TTC549 (cell line): ENCODE data around the gene SLC4A11.
"Not testable (repeated sequence)": the region's sequence is repeated elsewhere in the genome, so short reads cannot be mapped to it uniquely, and the experiment has no call there.

Experiments
- FAIRE-seq: peaks from 2 replicates; lab custom pipeline; 2012; peaks lifted over from hg19 to GRCh38; lab: Jason Lieb, UNC

SLC4A11 gene

DNA sequence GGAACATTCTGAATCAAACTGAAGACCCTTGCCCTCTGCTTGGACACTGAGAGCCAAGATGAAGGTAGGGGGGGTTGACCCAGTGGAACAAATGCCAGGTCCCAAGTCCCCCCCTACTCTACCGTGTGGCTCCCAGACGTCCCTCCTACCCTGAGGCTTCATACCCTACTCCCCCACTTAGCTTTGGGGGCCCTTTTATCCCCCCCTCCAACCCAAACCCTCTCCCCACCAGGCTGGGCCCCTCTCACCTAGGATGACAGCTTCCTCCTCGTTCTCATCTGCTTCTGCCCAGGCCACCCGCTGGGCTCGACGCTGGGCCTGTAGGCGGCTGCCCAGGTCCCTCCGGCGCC, 36.0 kb downstream of the SLC4A11 start:
- FAIRE-seq = no peak

DNA sequence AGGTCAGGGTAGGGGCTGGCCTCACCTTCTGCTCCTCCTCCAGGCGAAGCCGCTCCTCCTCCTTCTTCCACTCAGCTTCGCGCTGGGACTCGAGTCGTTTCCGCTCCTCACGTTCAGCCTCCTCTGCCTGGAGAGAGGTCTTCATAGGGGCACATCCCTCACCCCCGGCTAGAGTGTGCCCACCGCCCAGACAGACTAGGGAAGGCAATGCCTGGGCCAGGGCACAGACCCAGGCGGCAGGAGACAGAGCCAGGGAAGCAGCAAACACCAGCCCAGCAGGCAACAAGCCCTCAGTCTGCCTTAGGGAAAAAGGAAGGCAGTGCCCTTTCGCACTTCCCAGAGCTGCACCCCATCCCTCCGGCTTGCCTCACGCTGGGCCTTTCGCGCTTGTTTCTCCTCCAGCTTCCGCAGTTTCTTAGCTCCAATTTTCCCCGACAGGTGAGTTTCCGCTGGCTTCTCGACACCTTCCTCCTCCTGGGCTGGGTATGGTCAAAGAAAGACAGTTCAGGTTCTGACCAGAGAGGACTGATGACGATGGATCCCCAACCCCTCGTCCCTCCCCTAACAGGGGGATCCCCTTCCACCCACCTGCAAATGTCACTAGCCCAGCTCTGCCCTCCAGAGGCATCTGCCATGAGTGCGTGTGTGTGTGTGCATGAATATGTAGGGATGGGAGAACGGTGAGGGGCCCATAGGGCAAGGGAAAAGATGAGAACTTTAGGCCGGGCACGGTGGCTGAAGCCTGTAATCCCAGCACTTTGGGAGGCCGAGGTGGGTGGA, 38.8 kb downstream of the SLC4A11 start:
- no peak for FAIRE-seq

DNA sequence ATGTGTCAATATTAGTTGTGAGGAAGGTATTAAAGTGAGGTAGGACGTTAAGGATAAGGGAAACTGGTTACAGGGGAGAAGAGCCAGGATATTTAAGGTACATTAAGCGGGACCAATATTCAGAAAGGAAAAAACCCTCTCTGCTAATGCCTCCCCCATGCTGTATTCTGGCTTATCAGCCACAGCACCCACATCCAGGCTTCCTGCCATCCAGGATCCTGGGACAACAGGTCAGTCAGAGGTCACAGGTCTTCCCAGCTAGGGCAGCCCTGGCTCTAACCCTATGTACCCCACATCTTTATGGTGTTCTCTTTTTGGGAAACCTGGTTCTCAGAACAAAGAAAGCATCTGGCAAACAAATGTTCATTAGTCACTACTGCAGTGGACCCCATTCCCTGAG, 39.8 kb downstream of the SLC4A11 start:
- no peak for FAIRE-seq

DNA sequence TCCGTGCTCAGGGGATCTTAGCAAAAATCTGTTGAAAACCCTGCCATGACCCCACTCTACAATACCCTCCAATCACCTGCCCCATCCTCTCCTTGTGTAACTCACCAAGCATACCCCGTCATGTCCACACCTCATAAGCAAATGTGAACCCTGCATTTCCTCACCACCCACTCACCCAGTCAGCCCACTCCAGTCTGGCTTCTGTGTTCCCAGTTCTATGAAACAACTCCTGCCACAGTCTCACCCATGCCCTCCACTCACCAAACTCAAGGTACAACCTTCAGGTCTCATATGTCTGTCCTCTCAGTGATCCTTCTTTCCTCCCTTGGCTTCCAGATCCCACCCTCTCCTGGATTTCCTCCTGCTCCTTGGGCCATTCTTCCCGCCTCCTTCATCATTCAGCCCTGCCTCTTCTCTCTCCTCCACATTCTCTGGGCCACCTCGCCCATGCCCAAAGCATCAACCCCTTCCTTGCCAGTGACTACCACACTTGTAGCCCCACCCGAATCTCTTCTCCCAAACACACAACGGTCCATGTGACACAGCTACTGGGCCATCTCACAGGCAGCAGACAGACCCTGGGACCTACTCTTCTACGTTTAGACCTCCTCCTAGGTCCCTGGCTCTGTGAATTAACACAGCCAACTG, 43.3 kb downstream of the SLC4A11 start:
- no peak for FAIRE-seq

DNA sequence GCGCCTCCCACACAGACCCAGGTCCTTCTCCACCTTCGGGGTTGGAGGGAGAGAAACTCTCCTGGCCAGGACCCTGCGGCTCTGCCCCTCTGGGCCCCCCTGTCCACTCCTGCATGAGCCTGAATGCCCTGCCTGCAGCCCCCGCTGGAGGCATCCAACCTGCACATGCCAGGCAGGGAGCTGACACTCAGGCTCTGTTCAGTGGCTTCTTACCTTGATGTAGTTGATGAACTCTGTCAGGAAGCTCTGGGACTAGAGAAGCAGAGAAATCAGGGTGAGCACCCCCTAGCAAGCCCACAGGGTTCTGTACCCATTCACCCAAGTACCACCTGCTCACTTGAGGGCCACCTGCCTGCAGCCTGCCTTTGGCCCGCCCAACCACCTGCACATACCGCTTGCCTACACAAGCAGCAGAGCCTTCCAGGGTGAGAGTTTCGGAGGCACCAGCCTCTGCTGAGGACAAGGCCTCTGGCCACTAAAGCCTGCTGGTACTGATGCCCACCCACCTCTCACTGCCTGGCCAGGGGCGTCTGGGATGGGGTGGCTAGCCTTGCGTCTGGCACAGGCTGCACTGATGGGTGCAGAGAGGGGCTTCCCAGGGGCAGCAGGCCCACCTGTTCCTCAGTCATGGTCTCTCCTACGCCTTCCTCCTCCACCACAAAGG, 44.2 kb downstream of the SLC4A11 start:
- FAIRE-seq = no peak

DNA sequence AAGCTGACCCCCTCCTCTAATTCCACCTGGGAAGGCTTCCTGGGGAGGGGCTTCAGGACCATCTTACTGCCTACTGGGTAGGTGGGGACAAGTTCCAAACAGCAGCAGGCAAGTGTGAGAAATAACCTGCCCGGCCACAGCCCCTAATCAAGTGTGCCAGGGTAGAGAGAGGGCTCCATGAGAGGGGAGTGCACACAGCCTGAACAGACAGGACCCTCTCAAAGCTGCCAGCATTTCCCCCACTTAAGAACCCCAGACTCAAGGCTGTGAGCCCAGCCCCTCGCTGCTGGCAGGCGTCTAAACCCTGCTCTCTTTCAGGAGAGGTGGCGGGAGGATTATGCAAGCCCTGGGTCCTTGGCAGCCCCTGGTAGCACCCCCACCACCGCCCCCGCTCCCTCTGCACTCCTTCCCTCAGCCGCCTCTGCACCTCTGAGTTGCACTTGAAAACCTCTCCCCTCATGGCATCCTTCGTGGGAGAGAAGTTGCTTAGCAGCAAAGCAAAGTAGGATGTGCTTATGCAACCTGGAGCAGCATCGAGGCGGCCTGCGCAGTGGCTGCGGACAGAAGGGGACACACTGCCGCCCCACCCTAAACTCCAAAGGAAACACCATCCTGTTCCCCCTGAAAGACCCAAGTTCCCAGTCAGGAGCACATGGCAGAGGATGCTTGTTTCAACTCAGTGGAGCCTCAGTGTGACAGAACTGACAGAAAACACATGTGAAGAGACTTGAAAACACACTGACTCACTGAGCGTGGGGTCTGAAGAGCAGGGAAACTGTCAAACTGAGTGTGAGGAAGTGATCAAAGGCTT, 45.0 kb downstream of the SLC4A11 start:
- no peak for FAIRE-seq

DNA sequence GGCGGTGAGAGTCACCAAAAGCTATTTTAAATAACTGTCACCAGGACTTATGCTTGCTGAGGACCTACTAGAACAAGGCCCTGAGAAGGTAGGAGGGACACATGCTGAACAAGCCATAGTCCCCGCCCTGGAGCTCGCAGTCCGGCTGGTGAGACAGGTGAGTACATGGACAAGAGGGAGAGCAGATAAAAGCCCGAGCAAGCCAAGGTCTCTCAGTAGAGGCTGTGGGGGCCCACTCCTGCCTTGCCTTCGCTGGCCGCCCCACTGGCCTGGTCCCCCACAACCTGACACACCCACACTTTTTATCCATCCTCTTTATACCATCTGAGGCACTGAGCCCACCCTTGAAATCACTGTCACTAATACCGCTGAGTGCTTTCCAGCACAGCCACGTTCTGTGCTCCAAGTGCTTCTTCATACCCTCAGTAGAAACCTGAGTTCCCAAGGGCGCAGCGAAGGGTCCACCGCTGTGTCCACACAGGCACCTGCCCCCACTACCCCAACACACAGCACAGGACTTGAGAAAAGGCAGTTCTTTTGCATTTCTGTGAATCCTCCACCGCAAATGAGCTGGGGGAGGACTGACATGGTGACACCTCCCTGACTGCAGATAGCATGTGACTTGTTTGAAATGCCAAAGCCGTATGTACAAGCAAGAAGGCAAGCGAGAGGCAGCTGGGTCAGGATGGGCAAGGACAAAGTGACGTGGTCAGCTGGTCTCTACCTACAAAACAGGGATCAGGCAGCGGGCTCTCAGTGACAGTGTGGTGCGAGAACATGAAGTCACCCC, 46.6 kb downstream of the SLC4A11 start:
- no peak for FAIRE-seq

DNA sequence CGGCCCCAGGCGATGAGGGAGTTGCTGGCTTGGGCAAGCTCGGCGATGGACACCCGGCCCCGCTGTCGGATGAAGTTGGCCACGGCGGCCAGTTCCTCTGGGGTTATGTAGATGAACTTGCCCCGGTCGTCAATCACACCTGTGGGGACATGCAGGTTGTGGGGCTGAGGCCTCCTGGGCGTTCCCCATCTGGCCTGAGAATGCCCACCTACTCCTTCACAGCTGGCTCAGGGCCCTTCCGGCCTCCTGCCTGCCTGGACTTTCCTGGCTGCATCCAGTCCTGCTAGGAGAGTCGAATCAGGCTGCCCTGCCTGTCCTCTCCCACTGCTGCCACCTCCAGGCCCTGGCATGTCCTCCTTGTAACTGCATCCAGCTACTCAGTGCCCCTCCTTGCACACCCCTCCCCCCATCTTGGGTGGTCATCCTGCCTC, 48.3 kb downstream of the SLC4A11 start:
- FAIRE-seq = no peak

DNA sequence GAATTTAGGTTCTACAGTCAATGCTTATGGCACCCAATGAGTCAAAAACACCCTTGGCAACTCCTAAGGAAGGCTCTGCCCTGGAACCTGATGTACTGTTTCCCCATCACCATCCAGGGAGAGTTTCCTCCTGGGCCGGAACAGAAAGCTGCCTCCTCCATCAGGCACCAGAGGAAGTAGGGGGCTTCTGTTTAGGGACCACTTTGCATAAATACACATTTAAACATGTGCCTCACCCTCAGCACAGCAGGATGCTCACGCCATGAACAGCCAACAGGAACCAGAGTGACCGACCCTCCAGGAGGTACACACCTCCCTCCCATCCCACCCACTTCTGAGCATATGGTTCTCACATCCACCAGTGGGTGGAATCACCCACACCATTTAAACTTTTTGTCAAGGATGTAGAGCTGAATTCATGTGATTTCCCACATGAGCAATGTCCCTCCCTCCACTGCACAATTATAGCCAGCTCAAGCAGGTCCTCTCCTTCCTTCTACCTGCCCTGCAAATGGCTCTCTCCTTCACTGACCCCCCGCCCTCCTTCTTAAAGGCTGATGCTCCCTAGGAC, 49.3 kb downstream of the SLC4A11 start:
- FAIRE-seq = no peak

DNA sequence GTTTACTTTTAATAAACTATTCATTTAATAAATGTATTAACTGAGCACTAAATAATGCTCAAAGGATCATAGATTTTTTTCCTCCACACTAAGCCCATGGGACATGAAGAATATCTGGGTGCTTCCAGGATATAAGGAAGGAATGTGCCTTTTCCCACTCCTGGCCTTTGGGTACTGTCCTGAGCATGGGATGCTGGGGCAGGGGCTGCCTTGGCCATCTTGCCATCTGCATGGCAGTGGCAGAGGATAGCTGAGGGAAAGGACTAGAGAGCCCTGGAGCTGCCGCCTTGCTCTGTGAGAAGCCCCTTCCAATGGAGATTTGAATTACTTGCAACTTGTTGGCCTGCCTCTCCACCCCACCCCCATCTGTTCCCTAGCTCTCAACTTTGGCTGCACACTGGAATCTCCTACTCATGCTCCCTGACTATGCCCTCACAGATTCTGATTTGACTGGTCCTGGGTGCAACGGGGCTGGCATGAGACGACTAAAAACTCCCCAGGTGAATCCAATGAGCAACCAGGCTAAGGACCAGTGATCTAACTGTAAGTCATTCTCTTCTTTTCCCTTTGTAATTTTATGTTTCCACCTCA, 50.1 kb downstream of the SLC4A11 start:
- FAIRE-seq = no peak

DNA sequence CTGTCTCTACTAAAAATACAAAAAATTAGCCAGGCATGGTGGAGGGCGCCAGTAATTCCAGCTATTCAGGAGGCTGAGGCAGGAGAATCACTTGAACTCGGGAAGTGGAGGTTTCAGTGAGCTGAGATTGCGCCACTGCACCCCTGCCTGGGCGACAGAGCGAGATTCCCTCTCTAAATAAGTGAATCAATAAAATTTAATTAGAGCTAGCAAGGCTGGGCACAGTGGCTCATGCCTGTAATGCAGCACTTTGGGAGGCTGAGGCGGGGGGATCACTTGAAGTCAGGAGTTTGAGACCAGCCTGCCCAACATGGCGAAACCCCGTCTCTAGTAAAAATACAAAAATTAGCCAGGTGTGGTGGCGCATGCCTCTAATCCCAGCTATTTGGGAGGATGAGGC, 51.1 kb downstream of the SLC4A11 start:
- not testable (repeated sequence) for FAIRE-seq

DNA sequence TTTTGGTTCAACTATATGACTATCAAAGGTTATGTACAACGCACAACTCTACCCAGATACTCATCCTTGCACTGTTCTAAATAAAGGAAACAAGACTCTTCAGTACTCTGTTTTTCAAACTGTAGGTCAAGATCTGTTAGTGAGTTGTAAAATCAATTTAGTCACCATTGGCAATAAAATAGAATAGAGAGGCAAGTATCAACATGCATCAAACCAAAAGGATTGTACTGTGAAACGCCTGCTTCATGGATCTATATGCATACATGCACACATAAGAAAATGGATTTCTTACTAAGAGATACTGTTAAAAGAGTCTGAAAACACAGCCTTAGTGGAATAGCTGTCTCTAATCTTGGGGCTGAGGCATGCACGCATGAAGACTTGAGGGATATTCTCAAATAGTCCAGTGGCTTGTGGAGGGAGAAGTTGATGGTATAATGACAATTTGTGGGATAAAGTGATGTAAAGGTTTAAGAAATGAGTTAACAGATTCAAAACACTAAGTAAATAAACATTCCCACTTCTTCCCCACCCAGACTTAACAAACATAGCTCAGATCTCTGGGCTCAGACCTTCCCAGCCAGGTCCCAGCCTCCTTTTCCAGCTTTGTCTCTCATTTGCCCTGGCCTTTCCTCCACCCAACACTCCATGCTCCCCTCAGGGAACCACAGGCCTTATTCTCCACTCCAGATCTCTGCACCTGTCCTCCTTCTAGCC, 54.9 kb downstream of the SLC4A11 start:
- FAIRE-seq = no peak

DNA sequence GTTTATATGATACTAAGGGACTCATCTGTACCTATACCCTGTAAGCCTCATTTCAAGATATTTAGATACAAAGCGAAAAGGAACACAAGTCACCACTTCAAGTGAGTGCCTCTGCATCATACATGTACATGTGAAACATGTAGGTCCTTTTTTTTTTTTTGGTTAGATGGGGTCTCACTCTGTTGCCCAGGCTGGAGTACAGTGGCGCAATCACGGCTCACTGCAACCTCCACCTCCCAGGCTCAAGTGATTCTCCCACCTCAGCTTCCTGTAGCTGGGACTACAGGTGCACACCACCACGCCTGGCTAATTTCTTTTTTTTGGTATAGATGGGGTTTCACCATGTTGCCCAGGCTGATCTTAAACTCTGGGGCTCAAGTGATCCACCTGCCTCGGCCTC, 56.6 kb downstream of the SLC4A11 start:
- not testable (repeated sequence) for FAIRE-seq

DNA sequence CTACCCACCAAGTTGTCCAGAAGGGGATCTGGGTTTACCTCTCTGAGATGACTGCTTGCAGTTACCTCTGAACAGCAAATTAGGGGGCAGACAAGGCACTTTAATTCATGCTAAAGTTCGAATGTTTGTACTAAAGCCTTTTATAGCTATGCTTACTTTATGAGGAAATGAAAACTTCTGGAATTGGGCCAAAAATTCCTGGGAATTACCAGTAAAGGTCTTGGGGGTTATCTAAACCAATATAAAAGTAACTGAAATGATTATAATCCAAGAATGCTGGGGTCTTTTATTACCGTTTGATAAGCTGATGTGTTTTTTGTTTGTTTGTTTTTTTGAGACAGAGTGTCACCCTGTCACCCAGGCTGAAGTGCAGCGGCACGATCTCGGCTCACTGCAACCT, 57.7 kb downstream of the SLC4A11 start:
- no peak for FAIRE-seq

DNA sequence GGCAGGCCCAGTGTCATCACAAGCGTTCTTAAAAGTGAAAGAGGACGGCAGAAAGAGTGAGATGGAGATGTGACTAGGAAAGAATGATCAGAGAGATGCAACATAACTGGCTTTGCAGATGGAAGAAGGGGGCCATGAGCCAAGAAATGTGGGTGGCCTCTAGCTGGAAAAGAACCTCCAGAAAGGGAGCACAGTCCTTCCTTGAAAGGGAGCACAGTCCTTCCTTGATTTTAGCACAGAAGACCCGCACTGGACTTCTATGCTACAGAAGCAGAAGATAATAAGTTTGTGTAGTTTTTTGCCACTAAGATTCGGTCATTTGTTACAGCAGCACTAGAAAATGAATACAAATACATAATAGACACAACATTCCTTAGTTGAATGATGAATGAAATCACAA, 58.7 kb downstream of the SLC4A11 start:
- no peak for FAIRE-seq

DNA sequence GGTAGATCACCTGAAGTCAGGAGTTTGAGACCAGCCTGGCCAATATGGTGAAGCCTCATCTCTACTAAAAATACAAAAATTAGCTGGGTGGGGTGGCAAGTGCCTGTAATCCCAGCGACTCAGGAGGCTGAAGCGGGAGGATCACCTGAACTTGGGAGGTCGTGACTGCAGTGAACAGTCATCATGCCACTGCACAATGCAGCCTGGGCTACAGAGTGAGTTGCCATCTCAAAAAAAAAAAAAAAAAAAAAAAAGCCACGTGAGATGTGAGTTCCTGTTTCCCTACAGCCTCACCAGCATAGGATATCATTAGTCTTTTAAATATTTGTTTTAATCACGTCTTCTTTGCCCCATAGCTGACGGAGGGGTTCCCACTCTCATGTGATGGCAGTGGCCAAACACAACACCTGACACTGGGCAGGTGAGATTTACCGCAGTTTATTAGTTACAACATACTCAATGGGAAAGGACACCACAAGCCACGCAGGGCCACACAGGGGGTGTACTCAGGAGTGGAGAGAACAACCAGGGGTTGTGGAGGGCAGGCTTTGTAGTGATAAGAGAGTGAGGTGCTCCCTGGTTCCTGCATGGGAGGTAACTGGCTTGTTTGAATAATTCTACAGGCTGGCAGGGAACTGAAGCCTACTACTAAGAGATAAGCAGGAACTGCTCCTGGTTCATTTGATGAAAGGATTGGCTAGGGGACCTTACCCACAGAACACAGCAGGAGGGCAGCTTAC, 61.1 kb downstream of the SLC4A11 start:
- no peak for FAIRE-seq
